HepG2 (cell line): ENCODE results near the gene TUBA4B. TPM values are rescaled to one million over a fixed set of nuclear protein-coding genes. Genes with fewer than 3 reads are reported as not detected.

Experiments
- CBX2 ChIP-seq, 2 experiments: fragments of 200-600 bp in 1 of 2; sonication (generic); formaldehyde crosslinking in 1 of 2; IDR thresholded peaks; 2 replicates each; pipeline versions ENCODE4 v1.7.0 to v1.8.1; 2018 to 2022; ENCODE audit warnings: low read depth in 2 of 2, low read length in 1 of 2, mild to moderate bottlenecking in 1 of 2, missing genetic modification reagents in 1 of 2
- CCDC6 ChIP-seq: sonication (generic); formaldehyde crosslinking; IDR thresholded peaks from 2 replicates; pipeline ENCODE4 v1.8.1; 2022; ENCODE audit warnings: mild to moderate bottlenecking, missing genetic modification reagents, moderate library complexity
- CHCHD3 ChIP-seq: sonication (generic); formaldehyde crosslinking; IDR thresholded peaks from 2 replicates; pipeline ENCODE4 v1.8.0; 2022; ENCODE audit warnings: mild to moderate bottlenecking, missing genetic modification reagents, moderate library complexity
- DNMT3B ChIP-seq: conservative IDR thresholded peaks from 2 replicates; pipeline ENCODE4 v1.6.1; 2016; ENCODE audit warnings: missing biosample characterization, control low read depth
- DPF2 ChIP-seq: sonication (generic); formaldehyde crosslinking; IDR thresholded peaks from 2 replicates; pipeline ENCODE4 v1.4.0; 2020; ENCODE audit warnings: mild to moderate bottlenecking, low read depth, missing genetic modification reagents, borderline replicate concordance
- HOXA7 ChIP-seq: sonication (generic); formaldehyde crosslinking; IDR thresholded peaks from 2 replicates; pipeline ENCODE4 v1.8.1; 2022; ENCODE audit warnings: mild to moderate bottlenecking, missing genetic modification reagents, moderate library complexity
- MIER3 ChIP-seq: IDR thresholded peaks from 2 replicates; pipeline ENCODE4 v1.6.1; 2016; ENCODE audit warnings: missing compliant biosample characterization, borderline replicate concordance
- MIXL1 ChIP-seq: IDR thresholded peaks from 2 replicates; pipeline ENCODE4 v1.6.1; 2016
- POGK ChIP-seq: sonication (generic); formaldehyde crosslinking; conservative IDR thresholded peaks from 2 replicates; pipeline ENCODE4 v1.8.0; 2022; ENCODE audit warnings: mild to moderate bottlenecking, moderate library complexity, missing genetic modification reagents
- SAFB2 ChIP-seq: sonication (generic); formaldehyde crosslinking; IDR thresholded peaks from 2 replicates; pipeline ENCODE4 v1.5.1; 2020; ENCODE audit warnings: missing genetic modification reagents, low read depth, mild to moderate bottlenecking, borderline replicate concordance
- THYN1 ChIP-seq: sonication (generic); formaldehyde crosslinking; IDR thresholded peaks from 2 replicates; pipeline ENCODE4 v1.8.1; 2023; ENCODE audit warnings: low read depth, mild to moderate bottlenecking, moderate library complexity, missing genetic modification reagents, borderline replicate concordance
- TRAFD1 ChIP-seq: sonication (generic); formaldehyde crosslinking; IDR thresholded peaks from 2 replicates; pipeline ENCODE4 v1.5.1; 2020; ENCODE audit warnings: missing genetic modification reagents, mild to moderate bottlenecking, borderline replicate concordance
- TRIM24 ChIP-seq: sonication (generic); formaldehyde crosslinking; IDR thresholded peaks from 2 replicates; pipeline ENCODE4 v1.8.0; 2022; ENCODE audit warnings: mild to moderate bottlenecking, missing genetic modification reagents
- WIZ ChIP-seq: sonication (generic); formaldehyde crosslinking; IDR thresholded peaks from 2 replicates; pipeline ENCODE4 v1.5.1; 2020; ENCODE audit warnings: mild to moderate bottlenecking, missing genetic modification reagents
- ZBTB1 ChIP-seq: sonication (generic); formaldehyde crosslinking; IDR thresholded peaks from 2 replicates; pipeline ENCODE4 v1.4.0; 2020; ENCODE audit warnings: missing genetic modification reagents, borderline replicate concordance
- ZFP82 ChIP-seq: sonication (generic); formaldehyde crosslinking; IDR thresholded peaks from 2 replicates; pipeline ENCODE4 v1.5.1; 2020; ENCODE audit warnings: mild to moderate bottlenecking, missing genetic modification reagents, borderline replicate concordance
- ZMYM4 ChIP-seq: sonication (generic); formaldehyde crosslinking; IDR thresholded peaks from 2 replicates; pipeline ENCODE4 v1.8.1; 2023; ENCODE audit warnings: mild to moderate bottlenecking, missing genetic modification reagents
- ZNF660 ChIP-seq: sonication (generic); formaldehyde crosslinking; IDR thresholded peaks from 2 replicates; pipeline ENCODE4 v1.5.1; 2020; ENCODE audit warnings: mild to moderate bottlenecking, low read depth, missing genetic modification reagents, borderline replicate concordance
- ZNF691 ChIP-seq: sonication (generic); formaldehyde crosslinking; IDR thresholded peaks from 2 replicates; pipeline ENCODE4 v1.4.0; 2020; ENCODE audit warnings: missing genetic modification reagents, low read depth, mild to moderate bottlenecking, borderline replicate concordance
- polyA plus RNA-seq, 8 experiments: library from polyadenylated mRNA; depleted of rRNA in 3 of 8; stranded (reverse) in 7 of 8; unstranded in 1 of 8; fragments of >200 nt; fragmentation: Illumina TruSeq in 4 of 8; extraction: Trizol in 4 of 8; gene quantifications; 2 replicates each; pipeline versions ENCODE4 v1.2.1 to v1.2.3, GENCODE V29; 2011 to 2016; ENCODE audit warnings: low read depth in 4 of 8, missing spikeins in 1 of 8, mixed read lengths in 1 of 8; ENCODE audit not compliant: insufficient read depth in 1 of 8
- total RNA-seq, 5 experiments: library from RNA; depleted of rRNA; stranded (reverse); fragments of >200 nt; fragmentation: Illumina TruSeq; extraction: Trizol; gene quantifications; 2 replicates each; pipeline ENCODE4 v1.2.3, GENCODE V29; 2016; ENCODE audit warnings: low read depth in 1 of 5
- TF ChIP-seq, protein P1 (sequence below): sonication (generic); formaldehyde crosslinking; IDR thresholded peaks from 2 replicates; pipeline ENCODE4 v1.4.0; 2020; ENCODE audit warnings: missing genetic modification reagents
- TF ChIP-seq, protein P2 (sequence below): sonication (generic); formaldehyde crosslinking; IDR thresholded peaks from 2 replicates; pipeline ENCODE4 v1.5.0; 2020; ENCODE audit warnings: missing genetic modification reagents

Gene TUBA4B
- total and polyA plus RNA-seq, 2 of the 13 experiments (the other 11 are each of a cell fraction or from before 2014, with no cell fraction given): 0.18 to 0.22 TPM

DNA sequence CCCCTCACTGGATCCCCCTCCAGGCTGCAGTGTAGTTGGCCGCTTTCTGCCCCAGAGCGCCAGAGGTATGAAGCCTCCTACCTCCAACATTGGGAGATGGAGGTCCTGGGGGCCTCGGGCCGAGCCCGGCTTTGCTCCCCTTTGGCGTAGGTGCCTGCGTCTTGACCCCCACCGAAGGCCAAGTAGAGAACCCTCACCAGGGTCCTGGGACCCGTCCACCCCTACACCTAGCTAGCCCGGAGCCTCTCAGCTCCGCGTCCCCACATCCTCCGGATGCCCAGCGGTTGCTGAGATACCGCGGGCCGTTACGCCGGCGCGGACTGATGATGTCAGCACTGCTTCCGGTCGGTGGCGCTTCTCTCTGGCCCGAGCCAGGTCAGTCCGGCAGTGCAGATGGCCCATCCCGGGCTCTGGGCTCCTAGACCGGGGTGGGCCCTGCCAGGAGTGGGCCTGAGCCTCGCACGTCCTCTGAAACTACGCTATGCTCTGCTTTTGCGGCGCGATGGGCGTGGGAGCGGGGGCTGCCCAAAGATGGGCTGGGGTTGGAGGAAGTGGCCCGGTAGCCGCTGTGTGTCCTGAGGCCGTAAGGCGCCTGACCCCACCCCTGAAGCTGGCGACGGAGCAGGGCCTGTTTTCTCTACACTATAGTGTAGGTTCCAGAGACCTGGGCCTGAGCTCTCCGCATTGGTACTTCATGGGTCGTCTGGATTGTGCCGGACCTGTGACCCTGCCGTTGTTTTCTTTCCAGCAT, 7.7 kb upstream of the TUBA4B start, which contains the start of the genes GLB1L and STK16 (continued):
- TF ChIP-seq, protein P1, sequence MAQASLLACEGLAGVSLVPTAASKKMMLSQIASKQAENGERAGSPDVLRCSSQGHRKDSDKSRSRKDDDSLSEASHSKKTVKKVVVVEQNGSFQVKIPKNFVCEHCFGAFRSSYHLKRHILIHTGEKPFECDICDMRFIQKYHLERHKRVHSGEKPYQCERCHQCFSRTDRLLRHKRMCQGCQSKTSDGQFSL: peak; percentile 81
- TF ChIP-seq ZNF660 (no peak; the same call in 1 of the 2 replicates), TRAFD1 (CRISPR knock-in tag) (0 out of 2 replicates have a peak, but pooled peaks have one; percentile 35), MIER3 (CRISPR knock-in tag) (peak; percentile 85; the same call in 1 of the 2 replicates), SAFB2 (CRISPR knock-in tag) (peak; percentile 87; the same call in 1 of the 2 replicates), ZMYM4 (peak; percentile 90), MIXL1 (CRISPR knock-in tag) (peak; percentile 62), CCDC6 (no peak; the same call in 1 of the 2 replicates), TRIM24 (CRISPR knock-in tag) (no peak), ZFP82 (CRISPR knock-in tag) (0 out of 2 replicates have a peak, but pooled peaks have one; percentile 69), ZBTB1 (CRISPR knock-in tag) (no peak), WIZ (peak; percentile 70; the same call in 1 of the 2 replicates), DPF2 (CRISPR knock-in tag) (no peak), CBX2 (IDR thresholded peaks at IDR 0.05; ENCODE audit: low read depth, low read length) (no peak), CBX2 (CRISPR knock-in tag; IDR thresholded peaks at IDR 0.05; ENCODE audit: low read depth) (peak; percentile 90; the same call in 1 of the 2 replicates), ZNF691 (CRISPR knock-in tag) (peak; percentile 86; the same call in 1 of the 2 replicates), DNMT3B (peak; percentile 90; the same call in 1 of the 2 replicates), THYN1 (no peak), POGK (peak; percentile 92), CHCHD3 (peak; percentile 93; the same call in 1 of the 2 replicates), HOXA7 (CRISPR knock-in tag) (no peak)
- TF ChIP-seq, protein P2, sequence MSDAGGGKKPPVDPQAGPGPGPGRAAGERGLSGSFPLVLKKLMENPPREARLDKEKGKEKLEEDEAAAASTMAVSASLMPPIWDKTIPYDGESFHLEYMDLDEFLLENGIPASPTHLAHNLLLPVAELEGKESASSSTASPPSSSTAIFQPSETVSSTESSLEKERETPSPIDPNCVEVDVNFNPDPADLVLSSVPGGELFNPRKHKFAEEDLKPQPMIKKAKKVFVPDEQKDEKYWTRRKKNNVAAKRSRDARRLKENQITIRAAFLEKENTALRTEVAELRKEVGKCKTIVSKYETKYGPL (CRISPR knock-in tag): 0 out of 2 replicates have a peak, but pooled peaks have one; percentile 54
